Activated T-helper 17 cell treated with anti-CD3 and anti-CD28 coated beads, Interleukin-2, amount 50 U/mL, for 72 hours (primary cell): Measurements from ENCODE around the gene SMTNL2. TPM values are rescaled to one million over a fixed set of nuclear protein-coding genes. Genes with fewer than 3 reads are reported as not detected.
"Not testable (repeated sequence)": the region's sequence is repeated elsewhere in the genome, so short reads cannot be mapped to it uniquely, and the experiment has no call there.

Experiments used
- ATAC-seq: fragments of 150-1000 bp; cut with Tn5 transposase; replicated peaks from 2 replicates; pipeline ENCODE4 v1.10.0; 2021; ENCODE audit warnings: mild to moderate bottlenecking, moderate library complexity
- H3K27ac Mint-ChIP-seq: one replicate; pipeline ENCODE4 v1.8.0; 2022; ENCODE audit warnings: mixed read lengths
- H3K27me3 Mint-ChIP-seq: one replicate; pipeline ENCODE4 v1.8.0; 2022; ENCODE audit warnings: mixed read lengths
- H3K36me3 Mint-ChIP-seq: one replicate; pipeline ENCODE4 v1.8.0; 2022; ENCODE audit warnings: low read depth, mild to moderate bottlenecking, mixed read lengths
- H3K4me1 Mint-ChIP-seq: one replicate; pipeline ENCODE4 v1.8.0; 2022; ENCODE audit warnings: mixed read lengths
- H3K4me3 Mint-ChIP-seq: one replicate; pipeline ENCODE4 v1.8.0; 2022; ENCODE audit warnings: mild to moderate bottlenecking, mixed read lengths
- H3K9me3 Mint-ChIP-seq: one replicate; pipeline ENCODE4 v1.8.0; 2022; ENCODE audit warnings: mixed read lengths
- total RNA-seq, 2 donors: library from RNA; stranded (reverse); gene quantifications; one replicate each; pipeline ENCODE4 v1.2.3, GENCODE V29; 2022

Gene SMTNL2
- total RNA-seq, 2 donors from 2014 or later: not detected

GRCh38 chr17:4607261-4607741 is 23.0 kb downstream of the SMTNL2 start:
- Mint-ChIP-seq H3K27me3 (peaks cover 13% of the 10 kb centered on the region), H3K9me3 (no peaks in the 10 kb centered on the region), H3K4me1 (no peaks in the 10 kb centered on the region), H3K4me3 (no peak overlapping the region), H3K27ac (no peak overlapping the region), H3K36me3 (no peaks in the 10 kb centered on the region)
- no peak for ATAC-seq

- H3K27ac Mint-ChIP-seq: no peak overlapping the region
- no peak for ATAC-seq
- peaks cover 13% of the 10 kb centered on the region for H3K27me3 Mint-ChIP-seq
- H3K4me1 Mint-ChIP-seq: no peaks in the 10 kb centered on the region
- H3K36me3 Mint-ChIP-seq: no peaks in the 10 kb centered on the region
- H3K9me3 Mint-ChIP-seq: no peaks in the 10 kb centered on the region
- H3K4me3 Mint-ChIP-seq: no peak overlapping the region
Observed at GRCh38 chr17:4607773-4608187, 23.5 kb downstream of the SMTNL2 start.

GRCh38 chr17:4609761-4610160 is 25.4 kb downstream of the SMTNL2 start:
- Mint-ChIP-seq H3K27me3 (peaks cover 14% of the 10 kb centered on the region), H3K36me3 (no peaks in the 10 kb centered on the region), H3K27ac (no peak overlapping the region), H3K4me3 (no peak overlapping the region), H3K4me1 (no peaks in the 10 kb centered on the region), H3K9me3 (no peaks in the 10 kb centered on the region)
- ATAC-seq: no peak

- Mint-ChIP-seq H3K27me3 (peaks cover 14% of the 10 kb centered on the region), H3K36me3 (no peaks in the 10 kb centered on the region), H3K27ac (no peak overlapping the region), H3K9me3 (no peaks in the 10 kb centered on the region), H3K4me1 (no peaks in the 10 kb centered on the region), H3K4me3 (no peak overlapping the region)
- ATAC-seq: no peak
Observed at GRCh38 chr17:4610162-4610561, 25.8 kb downstream of the SMTNL2 start.

GRCh38 chr17:4610656-4611055 is 26.3 kb downstream of the SMTNL2 start:
- Mint-ChIP-seq H3K27ac (no peak overlapping the region), H3K4me3 (no peak overlapping the region)

GRCh38 chr17:4616476-4616875 is 32.1 kb downstream of the SMTNL2 start:
- Mint-ChIP-seq H3K27ac (no peak overlapping the region), H3K9me3 (no peaks in the 10 kb centered on the region), H3K36me3 (no peaks in the 10 kb centered on the region), H3K4me3 (no peak overlapping the region), H3K4me1 (no peaks in the 10 kb centered on the region), H3K27me3 (peaks cover 11% of the 10 kb centered on the region)
- ATAC-seq: no peak

More at GRCh38 chr17:4610656-4611055, 26.3 kb downstream of the SMTNL2 start:
- no peaks in the 10 kb centered on the region for H3K4me1 Mint-ChIP-seq
- peaks cover 15% of the 10 kb centered on the region for H3K27me3 Mint-ChIP-seq
- no peaks in the 10 kb centered on the region for H3K36me3 Mint-ChIP-seq
- ATAC-seq: no peak
- no peaks in the 10 kb centered on the region for H3K9me3 Mint-ChIP-seq

GRCh38 chr17:4617090-4617489 is 32.8 kb downstream of the SMTNL2 start:
- no peaks in the 10 kb centered on the region for H3K4me1 Mint-ChIP-seq
- no peak overlapping the region for H3K27ac Mint-ChIP-seq
- peaks cover 11% of the 10 kb centered on the region for H3K27me3 Mint-ChIP-seq
- H3K36me3 Mint-ChIP-seq: no peaks in the 10 kb centered on the region
- no peaks in the 10 kb centered on the region for H3K9me3 Mint-ChIP-seq
- ATAC-seq: no peak
- no peak overlapping the region for H3K4me3 Mint-ChIP-seq

- H3K36me3 Mint-ChIP-seq: no peaks in the 10 kb centered on the region
- no peaks in the 10 kb centered on the region for H3K4me1 Mint-ChIP-seq
- ATAC-seq: no peak
- no peaks in the 10 kb centered on the region for H3K9me3 Mint-ChIP-seq
- no peak overlapping the region for H3K4me3 Mint-ChIP-seq
- no peak overlapping the region for H3K27ac Mint-ChIP-seq
- H3K27me3 Mint-ChIP-seq: peaks cover 11% of the 10 kb centered on the region
Observed at GRCh38 chr17:4617590-4618351, 33.4 kb downstream of the SMTNL2 start.

- ATAC-seq: no peak
- Mint-ChIP-seq H3K36me3 (no peaks in the 10 kb centered on the region), H3K27ac (no peak overlapping the region), H3K27me3 (peaks cover 19% of the 10 kb centered on the region), H3K4me1 (no peaks in the 10 kb centered on the region), H3K4me3 (no peak overlapping the region), H3K9me3 (no peaks in the 10 kb centered on the region)
Observed at GRCh38 chr17:4620531-4621101, 36.3 kb downstream of the SMTNL2 start.

- ATAC-seq: no peak
- H3K27ac Mint-ChIP-seq: no peak overlapping the region
- H3K9me3 Mint-ChIP-seq: no peaks in the 10 kb centered on the region
- no peaks in the 10 kb centered on the region for H3K36me3 Mint-ChIP-seq
- no peaks in the 10 kb centered on the region for H3K4me1 Mint-ChIP-seq
- no peak overlapping the region for H3K4me3 Mint-ChIP-seq
- peaks cover 20% of the 10 kb centered on the region for H3K27me3 Mint-ChIP-seq
Observed at GRCh38 chr17:4622375-4622774, 38.0 kb downstream of the SMTNL2 start.

GRCh38 chr17:4623249-4623648 is 38.9 kb downstream of the SMTNL2 start:
- Mint-ChIP-seq H3K4me3 (no peak overlapping the region), H3K27ac (no peak overlapping the region), H3K4me1 (no peaks in the 10 kb centered on the region)

GRCh38 chr17:4624451-4624911 is 40.2 kb downstream of the SMTNL2 start:
- not testable (repeated sequence) for H3K36me3 Mint-ChIP-seq, H3K4me3 Mint-ChIP-seq, H3K4me1 Mint-ChIP-seq, H3K9me3 Mint-ChIP-seq, ATAC-seq, H3K27ac Mint-ChIP-seq
- peaks cover 15% of the 10 kb centered on the region for H3K27me3 Mint-ChIP-seq

More at GRCh38 chr17:4623249-4623648, 38.9 kb downstream of the SMTNL2 start:
- H3K36me3 Mint-ChIP-seq: no peaks in the 10 kb centered on the region
- no peaks in the 10 kb centered on the region for H3K9me3 Mint-ChIP-seq
- H3K27me3 Mint-ChIP-seq: peaks cover 15% of the 10 kb centered on the region
- no peak for ATAC-seq

- Mint-ChIP-seq H3K9me3 (no peaks in the 10 kb centered on the region), H3K4me1 (no peaks in the 10 kb centered on the region), H3K36me3 (no peaks in the 10 kb centered on the region), H3K4me3 (no peak overlapping the region), H3K27me3 (peaks cover 15% of the 10 kb centered on the region), H3K27ac (no peak overlapping the region)
- no peak for ATAC-seq
Observed at GRCh38 chr17:4625181-4625617, 40.9 kb downstream of the SMTNL2 start.

- ATAC-seq: no peak
- Mint-ChIP-seq H3K4me1 (no peaks in the 10 kb centered on the region), H3K36me3 (no peaks in the 10 kb centered on the region), H3K9me3 (no peaks in the 10 kb centered on the region), H3K4me3 (no peak overlapping the region), H3K27me3 (peaks cover 20% of the 10 kb centered on the region), H3K27ac (no peak overlapping the region)
Observed at GRCh38 chr17:4626734-4627256, 42.5 kb downstream of the SMTNL2 start.

GRCh38 chr17:4631431-4631830 is 47.1 kb downstream of the SMTNL2 start:
- H3K36me3 Mint-ChIP-seq: no peaks in the 10 kb centered on the region
- H3K4me3 Mint-ChIP-seq: no peak overlapping the region
- H3K9me3 Mint-ChIP-seq: no peaks in the 10 kb centered on the region
- no peak overlapping the region for H3K27ac Mint-ChIP-seq
- no peak for ATAC-seq
- H3K4me1 Mint-ChIP-seq: peaks cover 6% of the 10 kb centered on the region
- peaks cover 30% of the 10 kb centered on the region for H3K27me3 Mint-ChIP-seq
